T-helper 2 cell (primary cell): Measurements from ENCODE around the gene UNC13B.
"Not testable (repeated sequence)": the region's sequence is repeated elsewhere in the genome, so short reads cannot be mapped to it uniquely, and the experiment has no call there.

Source experiments
- DNase-seq, 5 experiments: peaks; one replicate each; pipeline versions ENCODE4 v3.0.0 to v3.0.0-alpha.2; 2012 to 2022

UNC13B gene

DNA sequence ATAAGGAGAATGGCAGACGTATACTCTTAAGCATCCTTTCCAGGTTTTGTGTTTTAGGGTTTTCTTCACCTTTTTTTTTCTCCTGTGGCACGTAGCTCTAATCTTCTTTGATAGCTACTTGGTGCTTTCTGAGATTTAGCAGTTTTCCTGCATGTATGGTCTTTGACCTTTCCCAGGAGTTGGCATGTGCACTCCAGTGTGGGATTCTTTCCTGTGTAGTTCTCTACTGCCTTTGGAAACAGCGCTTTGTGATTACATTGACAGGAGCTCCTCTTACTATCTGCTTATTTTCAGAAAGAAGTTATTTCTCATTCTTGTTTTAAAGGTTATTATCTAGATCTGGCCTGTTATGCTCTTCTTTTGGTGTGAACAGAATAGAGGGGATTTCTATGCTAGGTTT lies 65.5 kb downstream of the UNC13B start:
- DNase-seq: no peak

DNA sequence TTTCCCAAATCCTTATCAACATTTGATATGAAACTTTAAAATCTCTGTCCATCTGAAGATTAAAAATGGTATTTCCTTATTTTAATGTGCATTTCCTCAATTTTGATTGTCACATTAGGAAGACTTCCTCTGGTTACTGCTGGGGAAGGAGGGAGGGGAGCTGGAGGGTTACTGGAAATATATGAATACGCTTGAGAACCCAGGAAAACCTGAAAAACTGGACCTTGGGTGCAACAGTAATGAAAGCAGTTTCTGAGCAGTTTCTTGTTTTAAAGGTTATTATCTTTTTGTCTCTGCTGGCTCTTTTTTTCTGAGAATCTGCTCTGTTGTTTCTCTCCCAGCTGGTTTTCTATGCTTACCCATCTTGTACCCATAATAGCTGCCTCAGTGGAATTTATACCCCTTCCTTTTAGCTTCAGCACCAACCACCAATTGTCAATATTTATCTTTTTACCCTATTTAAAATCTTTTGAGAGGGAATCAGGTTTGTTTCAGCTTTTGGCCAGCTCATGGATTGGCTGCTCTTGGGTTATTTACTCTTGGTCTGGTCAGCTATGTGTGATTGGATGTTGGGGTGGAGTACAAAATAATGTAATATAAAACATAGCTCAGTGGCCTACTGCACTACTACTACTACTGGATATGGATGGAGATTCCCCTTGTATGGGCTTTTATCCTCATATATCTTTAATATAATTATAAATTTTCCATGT lies 67.4 kb downstream of the UNC13B start:
- DNase-seq: no peak

DNA sequence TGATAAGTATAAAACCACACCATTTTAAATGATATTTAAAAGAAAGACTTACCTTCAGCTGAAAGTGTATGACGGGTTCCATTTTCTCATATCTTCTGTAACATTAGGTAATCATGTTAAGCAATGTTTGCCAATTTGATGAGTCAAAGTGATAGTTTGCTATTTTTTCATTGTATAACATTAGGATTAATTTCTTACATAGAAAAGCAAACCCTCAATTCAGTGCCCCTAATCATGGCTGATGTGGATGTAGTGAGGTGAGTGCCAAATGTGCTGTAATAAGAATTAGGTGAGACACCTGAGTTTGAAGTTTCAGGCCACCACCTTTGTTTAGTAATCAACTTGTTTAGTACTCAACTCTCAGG lies 68.0 kb downstream of the UNC13B start:
- no peak for DNase-seq

DNA sequence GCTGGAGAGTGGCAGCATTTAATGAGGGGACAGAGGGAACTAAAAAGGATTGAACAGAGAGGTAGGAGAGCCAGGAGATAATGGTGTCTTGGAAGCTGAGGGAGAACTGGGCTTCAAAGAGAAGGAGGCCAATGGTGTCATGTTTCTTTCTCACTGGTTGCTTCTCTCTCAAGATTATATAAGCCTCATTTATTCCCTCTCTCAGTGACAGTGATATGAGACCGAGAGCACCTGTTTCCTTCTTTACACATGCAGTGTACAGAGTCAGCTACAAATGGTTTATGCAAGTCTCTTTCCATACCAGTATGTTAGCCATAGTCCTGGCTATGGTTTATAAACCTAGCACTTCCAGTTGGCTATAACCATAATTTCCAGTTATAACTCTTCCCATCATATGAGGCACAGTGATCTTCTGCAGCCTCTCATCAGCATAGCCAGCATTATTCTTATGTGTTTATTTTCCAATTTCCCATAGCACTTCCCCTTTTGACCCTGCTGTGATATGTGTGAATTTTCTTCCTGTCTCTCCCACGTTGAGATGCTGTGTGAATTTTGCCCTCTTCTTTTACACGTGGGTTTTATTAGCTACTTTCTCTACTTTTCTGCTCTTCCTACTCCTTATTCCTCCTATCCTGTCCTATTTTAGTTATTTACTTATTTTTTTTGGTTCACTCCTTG lies 71.2 kb downstream of the UNC13B start:
- DNase-seq: no peak

DNA sequence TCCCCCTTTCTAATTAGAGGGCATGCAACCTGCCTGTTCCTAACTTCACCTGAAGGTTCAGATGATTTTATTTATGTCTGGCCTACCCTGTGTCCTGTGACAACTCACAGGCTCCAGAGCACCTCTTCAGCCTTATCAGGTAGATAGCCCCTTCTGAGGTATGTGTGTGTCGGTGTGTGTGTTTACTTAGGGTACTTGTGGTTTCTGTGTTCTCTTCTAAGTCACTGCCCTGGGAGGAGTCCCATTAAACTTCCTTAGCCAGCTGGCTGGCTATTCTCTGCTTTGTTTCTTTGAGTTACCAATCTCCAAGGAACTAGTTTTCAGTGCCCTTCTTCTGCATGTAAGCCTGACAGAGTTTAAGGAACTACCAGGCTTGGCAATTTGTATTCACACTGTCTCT lies 74.9 kb downstream of the UNC13B start:
- no peak for DNase-seq

DNA sequence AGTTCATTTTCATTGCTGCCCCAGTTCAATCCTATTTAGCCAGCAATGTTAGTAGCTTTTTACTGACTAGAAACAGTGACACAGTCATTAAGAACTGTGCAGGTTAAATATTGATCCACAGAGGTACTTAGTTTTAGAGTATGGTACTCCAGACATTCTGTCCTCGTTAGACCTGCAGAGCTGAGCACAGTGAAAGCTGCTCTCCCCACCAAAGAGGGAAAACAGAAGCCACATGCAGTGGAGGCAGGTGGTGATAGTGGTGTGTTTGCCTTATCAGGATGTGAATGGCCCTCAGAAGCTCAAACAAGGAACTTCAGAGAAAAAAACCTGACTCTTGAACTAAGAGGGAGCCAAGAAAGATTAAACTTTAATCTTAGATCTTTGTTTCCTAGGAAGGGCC lies 75.5 kb downstream of the UNC13B start:
- DNase-seq: no peak

DNA sequence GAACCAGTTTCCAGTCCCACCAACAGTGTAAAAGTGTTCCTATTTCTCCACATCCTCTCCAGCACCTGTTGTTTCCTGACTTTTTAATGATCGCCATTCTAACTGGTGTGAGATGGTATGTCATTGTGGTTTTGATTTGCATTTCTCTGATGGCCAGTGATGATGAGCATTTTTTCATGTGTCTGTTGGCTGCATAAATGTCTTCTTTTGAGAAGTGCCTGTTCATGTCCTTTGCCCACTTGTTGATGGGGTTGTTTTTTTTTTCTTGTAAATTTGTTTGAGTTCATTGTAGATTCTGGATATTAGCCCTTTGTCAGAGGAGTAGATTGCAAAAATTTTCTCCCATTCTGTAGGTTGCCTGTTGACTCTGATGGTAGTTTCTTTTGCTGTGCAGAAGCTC lies 84.1 kb downstream of the UNC13B start:
- not testable (repeated sequence) for DNase-seq

DNA sequence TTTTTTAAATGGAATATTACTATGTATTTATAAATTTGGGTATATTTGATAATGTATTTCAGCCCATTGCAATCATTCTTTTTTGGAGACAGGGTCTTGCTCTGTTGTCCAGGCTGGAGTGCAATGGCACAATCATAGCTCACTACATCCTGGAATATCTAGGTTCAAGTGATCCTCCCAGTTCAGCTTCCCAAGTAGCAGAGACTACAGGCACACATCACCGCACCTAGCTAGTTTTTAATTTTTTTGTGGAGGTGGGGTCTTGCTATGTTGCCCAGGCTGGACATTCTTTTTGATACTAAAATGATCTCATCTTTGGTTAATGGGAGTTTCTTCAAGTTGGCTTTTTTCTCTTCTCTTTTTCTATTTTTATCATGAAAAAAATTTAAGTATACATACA lies 91.3 kb downstream of the UNC13B start:
- no peak for DNase-seq

DNA sequence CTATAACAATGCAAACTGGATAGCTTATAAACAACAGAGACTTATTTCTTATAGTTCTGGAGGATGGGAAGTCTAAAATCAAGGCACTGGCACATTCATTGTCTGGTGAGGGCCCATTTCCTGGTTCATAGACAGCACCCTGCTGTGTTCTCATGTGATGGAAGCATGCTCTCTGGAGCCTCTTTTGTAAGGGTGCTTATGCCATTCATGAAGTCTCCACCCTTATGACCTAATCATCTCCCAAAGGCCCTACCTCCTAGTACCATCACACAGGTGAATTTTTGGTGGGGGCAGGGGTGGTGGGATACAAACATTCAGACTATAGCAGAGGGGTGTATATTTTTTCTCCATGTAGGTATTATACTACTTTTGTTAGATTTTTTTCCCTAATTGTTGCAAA lies 92.4 kb downstream of the UNC13B start:
- DNase-seq: no peak

DNA sequence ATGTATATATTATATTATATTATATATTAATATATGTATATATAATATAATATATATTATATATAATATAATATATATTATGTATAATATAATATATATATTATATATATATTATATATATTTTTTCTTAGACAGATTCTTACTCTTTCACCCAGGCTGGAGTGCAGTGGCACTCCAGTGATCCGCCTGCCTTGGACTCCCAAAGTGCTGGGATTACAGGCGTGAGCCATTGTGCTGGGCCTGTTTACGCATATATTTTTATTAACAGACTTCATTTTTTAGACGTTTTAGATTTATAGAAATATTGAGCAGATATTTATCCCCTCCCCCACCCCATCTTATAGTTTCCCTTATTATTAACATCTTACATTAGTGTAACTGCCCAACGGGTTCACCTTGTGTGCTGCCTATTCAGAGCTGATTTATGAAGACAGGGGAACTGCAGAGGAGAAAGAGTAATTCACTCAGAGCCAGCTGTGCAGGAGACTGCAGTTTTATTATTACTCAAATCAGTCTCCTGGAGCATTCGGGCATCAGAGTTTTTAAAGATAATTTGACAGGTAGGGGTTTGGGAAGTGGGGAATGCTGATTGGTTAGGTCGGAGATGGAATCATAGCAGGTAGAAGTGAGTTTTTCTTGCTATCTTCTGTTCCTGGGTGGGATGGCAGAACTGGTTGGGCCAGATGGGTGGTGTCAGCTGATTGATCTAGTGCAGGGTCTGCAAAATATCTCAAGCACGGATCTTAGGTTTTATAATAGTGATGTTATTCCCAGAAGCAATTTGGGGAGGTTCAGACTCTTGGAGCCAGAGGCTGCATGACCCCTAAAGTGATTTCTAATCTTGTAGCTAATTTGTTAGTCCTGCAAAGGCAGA lies 93.4 kb downstream of the UNC13B start:
- no peak for DNase-seq

DNA sequence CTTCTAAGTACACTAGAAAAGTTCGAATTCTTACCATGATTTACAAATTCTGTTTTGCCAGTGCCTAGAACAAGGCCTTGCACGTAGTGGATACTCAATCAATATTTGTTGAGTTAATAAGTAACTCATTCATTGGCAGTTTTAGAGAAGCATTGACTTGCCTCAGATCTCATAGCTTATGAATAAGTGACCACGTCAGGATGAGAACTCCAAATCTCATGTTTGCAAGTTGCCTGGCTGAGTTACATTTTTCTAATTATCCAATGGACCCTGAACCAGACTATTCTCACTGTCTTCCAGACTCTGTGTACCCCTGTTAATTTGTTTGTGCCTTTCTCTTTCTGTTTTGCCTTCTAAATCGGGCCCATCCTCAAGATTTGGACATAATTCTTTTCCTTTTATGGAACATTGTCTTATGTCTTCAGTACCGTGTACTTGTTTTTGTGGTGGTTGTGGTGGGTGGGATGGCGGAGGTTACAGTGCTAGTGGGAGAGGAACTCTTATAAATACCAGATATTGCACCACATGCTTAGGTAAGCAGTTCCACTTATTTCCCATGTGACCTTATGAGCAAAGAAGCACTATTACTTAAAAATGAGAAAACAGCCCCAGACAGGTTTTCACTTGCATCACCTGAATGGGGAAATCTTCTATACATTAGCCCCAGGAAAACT lies 96.3 kb downstream of the UNC13B start:
- DNase-seq: no peak

DNA sequence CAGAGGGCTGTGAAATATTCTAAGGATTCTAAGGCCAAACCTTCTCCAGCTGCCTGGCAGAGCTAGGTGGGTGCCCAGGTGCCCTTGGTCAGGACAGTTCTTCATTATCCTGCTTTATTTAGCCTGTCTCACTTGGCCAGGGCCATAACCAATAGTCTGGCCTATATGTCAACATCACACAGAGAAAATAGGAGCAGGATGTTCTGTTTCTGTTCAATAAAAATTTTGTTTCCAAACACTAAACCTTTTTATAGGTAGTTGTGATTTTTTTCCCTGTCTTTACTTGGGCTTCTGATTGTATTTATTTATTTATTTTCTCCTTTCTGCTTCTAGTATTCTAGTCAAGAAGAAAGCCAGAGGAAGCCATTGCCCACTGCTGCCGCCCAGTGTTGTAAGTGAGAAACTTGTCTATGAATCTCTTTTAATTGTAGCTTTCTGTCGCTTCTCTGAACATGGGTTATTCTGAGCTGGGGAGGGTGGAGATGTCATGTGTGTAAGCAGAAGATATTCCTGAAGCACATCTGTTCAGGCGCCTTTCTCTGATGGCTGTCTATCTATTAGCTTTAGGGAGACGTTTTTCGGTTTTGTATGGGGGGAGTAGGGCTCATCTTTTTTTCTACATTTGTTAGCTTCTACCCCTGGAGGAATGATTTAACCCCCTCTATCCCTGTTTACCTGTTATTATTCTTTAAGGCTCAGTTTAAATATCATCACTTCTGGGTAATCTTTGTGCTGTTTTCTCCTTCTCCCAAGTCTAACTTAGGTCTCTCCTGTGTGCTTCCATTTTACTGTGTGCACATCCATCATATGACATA lies 97.1 kb downstream of the UNC13B start:
- peak in 3 of 5 experiments; percentile 3 to 50 (median 16) for DNase-seq

DNA sequence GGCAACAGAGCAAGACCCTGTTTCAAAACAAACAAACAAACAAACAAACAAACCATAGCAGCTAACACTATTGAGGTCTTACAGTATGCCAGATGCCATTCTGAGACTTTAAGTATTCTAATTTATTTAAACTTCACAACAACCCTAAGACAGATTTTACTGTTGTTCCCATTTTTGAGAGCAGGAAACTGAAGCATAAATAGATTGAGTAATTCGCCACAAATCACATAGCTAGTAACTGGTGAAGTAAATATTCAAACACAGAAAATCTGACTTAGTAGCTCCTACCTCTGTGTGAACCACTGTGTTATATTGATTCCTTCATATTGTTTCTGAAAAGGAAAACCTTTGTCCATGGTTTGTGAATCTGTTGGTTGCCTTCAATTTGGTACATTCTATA lies 98.4 kb downstream of the UNC13B start:
- DNase-seq: no peak

DNA sequence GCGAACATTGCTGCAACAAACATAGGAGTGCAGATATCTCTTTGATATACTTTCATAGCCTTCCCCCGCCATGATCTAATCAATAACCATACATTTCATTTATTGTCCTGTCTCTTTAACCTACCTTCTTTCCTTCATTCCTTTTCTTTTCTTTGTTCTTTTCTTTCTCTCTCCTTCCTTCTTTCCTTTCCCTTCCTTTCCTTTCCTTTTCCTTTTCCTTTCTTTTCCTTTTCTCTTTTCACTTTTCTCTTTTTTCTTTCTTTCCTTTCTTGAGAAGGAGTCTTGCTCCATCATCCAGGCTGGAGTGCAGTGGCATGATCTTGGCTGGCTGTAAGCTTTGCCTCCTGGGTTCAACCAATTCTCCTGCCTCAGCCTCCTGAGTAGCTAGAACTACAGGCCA lies 100.3 kb downstream of the UNC13B start:
- DNase-seq: no peak

DNA sequence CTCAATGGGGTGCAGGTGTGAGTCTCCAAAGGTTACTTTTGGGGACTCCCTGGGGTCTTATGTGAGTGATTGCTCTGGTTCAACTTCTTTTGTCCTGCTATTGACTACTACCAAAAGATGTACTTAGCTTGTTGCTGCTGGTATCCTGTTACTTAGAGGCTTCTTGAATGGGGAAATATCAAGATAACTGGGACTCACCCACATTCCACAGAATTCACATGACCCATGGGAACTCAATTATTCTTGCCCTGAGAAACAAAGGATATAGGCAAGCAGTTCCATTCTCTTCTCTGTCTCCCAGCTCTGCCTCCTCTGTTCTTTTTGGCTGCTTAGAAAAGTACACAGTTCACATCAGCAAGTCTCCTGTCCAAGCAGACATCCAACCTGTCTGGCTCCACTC lies 105.9 kb downstream of the UNC13B start:
- no peak for DNase-seq

DNA sequence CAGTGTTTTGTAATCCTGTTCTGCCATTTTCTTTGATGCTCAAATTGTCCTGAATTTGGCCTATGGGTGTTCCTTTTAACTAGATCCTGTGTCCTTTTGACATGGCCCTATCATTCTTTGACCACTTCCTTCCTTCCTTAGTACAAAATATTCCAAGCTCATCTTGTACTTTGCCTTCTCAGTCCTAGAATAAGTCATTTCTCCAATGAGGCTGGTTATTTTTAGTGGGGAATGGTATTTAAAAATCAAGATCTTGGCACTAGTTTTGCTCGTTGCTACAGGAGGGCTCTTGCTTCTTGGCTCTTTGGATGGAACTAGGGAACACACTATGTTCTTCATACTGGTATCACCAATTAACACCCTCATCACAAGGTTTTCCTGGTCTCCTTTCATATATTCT lies 108.1 kb downstream of the UNC13B start:
- DNase-seq: no peak

DNA sequence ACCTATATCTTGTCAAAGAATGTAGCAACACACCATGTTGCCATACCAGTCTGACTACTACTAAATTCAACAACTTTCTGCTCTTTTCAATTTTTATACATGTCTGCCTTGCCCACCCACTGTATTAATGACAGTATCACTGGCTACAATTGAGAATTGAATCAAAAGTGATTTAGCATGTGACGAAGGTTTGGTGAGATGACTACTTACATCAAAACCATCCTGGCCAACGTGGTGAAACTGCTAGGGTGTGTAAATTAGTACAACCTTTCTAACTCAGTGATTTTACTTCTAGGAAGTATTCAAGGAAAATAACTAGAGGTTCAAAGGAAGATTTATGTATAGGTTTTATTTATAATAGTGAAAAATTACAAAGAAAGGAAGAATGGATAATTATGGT lies 109.8 kb downstream of the UNC13B start:
- DNase-seq: no peak

DNA sequence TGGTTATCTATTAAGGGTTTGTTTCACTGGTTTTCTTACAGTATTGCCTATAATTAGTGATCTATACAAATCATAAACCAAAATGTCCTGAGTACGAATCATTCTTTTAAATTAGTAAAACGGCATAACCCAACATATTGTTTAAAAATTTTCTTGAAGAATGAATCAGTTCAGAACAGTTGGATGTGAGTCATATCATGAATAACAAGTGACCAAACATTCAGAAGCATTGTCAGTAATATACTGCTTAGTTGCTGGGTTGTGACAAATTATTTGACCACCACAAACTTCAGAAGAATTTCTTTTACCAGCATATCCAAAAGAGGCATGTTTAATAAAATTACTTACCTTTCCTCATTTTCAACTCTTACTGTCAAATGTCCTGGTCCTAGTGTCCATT lies 111.2 kb downstream of the UNC13B start:
- DNase-seq: no peak

DNA sequence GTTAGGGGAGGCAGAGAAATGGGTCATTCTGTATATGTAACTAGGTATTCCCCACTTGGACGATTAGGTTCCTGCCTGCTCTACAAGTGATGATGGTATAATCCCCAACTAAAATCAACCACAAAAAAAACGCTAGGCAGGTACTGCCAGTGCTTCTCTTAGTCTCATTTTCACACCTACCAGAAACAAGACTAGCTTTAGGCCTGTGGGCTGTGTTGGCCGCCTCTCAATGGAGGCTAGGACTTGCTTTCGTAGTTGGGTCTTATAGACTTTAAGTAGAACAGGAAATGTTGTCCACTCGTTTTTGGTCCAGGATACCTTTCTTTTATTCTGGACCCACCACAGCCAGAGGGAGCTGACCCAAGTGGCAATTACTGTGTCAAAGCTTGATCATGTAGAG lies 111.8 kb downstream of the UNC13B start:
- DNase-seq: no peak

DNA sequence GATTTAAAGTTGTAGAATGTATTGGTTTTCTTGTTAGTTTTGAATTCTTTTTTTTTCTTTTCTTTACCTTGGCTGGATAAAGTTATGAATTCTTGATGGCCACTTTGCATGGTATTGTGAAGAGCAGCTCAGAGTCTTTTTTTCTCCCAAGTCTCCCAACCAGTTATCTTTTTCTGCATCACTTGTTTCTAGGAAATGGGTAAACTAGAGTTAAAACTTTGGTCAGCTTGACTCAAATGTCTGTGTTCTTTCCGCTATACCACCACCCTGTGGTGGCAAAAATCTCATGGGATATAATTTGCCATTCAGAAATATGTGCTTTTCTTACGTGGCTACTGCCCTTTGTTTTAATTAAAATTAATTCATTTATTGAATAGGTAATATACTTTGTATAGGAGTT lies 113.2 kb downstream of the UNC13B start:
- no peak for DNase-seq

DNA sequence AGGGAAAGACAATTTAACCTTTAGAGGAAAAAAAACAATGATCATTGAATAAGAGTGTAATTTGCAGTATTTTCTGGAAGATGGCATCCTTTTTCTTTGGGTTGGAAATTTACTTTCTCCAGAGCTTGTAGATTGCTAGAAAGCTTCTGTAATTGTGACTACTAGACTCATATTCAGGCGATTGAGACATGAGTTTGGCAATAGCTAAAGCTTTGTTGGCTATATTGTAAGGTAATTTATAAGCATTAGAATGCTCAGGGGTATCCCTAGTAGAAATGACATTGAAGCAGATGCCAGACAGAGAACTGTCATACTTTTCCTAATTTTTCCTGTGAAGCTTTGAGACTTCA lies 115.3 kb downstream of the UNC13B start:
- DNase-seq: no peak

DNA sequence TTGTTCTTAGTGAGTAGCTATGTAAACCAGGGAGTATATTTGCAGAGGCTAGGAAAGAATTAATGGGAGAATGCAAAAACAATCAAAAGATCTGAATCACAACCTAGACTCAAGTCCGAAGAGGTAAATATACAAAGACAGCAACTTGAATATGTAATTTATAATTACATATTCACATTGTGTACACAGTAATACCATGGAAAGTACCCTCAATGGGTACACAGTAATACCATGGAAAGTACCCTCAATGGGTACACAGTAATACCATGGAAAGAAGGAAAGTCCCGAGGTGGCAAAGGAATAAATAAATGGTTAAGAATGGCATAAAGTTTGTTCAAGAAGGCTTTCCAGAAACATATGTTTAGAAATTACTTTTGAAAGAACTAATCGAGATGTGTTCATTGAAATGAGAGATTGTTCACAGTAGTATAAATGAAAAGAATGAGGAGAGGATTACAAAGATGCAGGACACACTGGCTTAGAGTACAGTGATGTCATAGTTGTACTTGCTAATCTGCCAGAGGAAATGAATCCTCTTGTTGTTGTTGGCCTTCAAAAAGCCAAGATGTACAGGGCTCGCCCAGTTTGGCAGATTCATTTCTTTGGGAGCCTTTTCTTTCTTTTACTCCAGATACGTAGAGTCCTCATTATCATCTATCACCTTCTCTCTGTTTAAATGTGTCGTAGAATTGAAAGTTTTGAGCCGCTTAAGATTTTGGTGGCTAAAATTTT lies 116.0 kb downstream of the UNC13B start:
- no peak for DNase-seq
